Endothelial cell of umbilical vein (primary cell): ENCODE measurements around the gene DGLUCY. TPM values are rescaled to one million over a fixed set of nuclear protein-coding genes. Genes with fewer than 3 reads are reported as not detected.

Experiments
- BruUV-seq: library from RNA; stranded (reverse); fragments of 400-500 nt; replicated peaks from 2 replicates; lab custom pipeline; 2021; lab: Mats Ljungman, UMichigan
- CTCF ChIA-PET: fragments of 300-600, 350-600 bp; sonication (Branson Sonifier 250); formaldehyde crosslinking; loops from one replicate; lab custom pipeline; 2021; ENCODE audit warnings: antibody characterized with exemption, inconsistent platforms; lab: Charles Lee
- POLR2A ChIA-PET: fragments of 300-600, 350-600 bp; sonication (Branson Sonifier 250); formaldehyde crosslinking; loops from one replicate; lab custom pipeline; 2021; ENCODE audit warnings: antibody characterized with exemption, inconsistent platforms; lab: Charles Lee
- DNase-seq: peaks from one replicate; pipeline ENCODE4 v3.0.0-alpha.2; 2011; ENCODE audit warnings: low read depth, low spot score
- FAIRE-seq: peaks from 2 replicates; lab custom pipeline; 2011; peaks lifted over from hg19 to GRCh38; lab: Jason Lieb, UNC
- H2AFZ ChIP-seq: 2 replicates; pipeline ENCODE4 v1.6.0; 2012; ENCODE audit warnings: low read depth, low read length, control low read depth, inconsistent platforms
- H3K27ac ChIP-seq: 2 replicates; pipeline ENCODE4 v1.5.1; 2011; ENCODE audit warnings: low read depth, mild to moderate bottlenecking, control low read depth, low read length, moderate library complexity; ENCODE audit not compliant: insufficient read depth
- H3K27me3 ChIP-seq, 2 experiments: 2 replicates each; pipeline versions ENCODE4 v1.6.0 to v1.6.1; 2011; ENCODE audit warnings: low read length in 2 of 2, mixed read lengths in 1 of 2; ENCODE audit not compliant: control insufficient read depth in 2 of 2, insufficient read depth in 2 of 2
- H3K36me3 ChIP-seq, 2 experiments: 2 replicates in 1 of 2; 3 replicates in 1 of 2; pipeline ENCODE4 v1.5.1; 2011; ENCODE audit warnings: low read length in 2 of 2, mild to moderate bottlenecking in 1 of 2, moderate library complexity in 1 of 2; ENCODE audit not compliant: control insufficient read depth in 2 of 2, insufficient read depth in 2 of 2; ENCODE audit errors: extremely low read depth in 1 of 2
- H3K4me1 ChIP-seq: 3 replicates; pipeline ENCODE4 v1.5.1; 2011; ENCODE audit warnings: mild to moderate bottlenecking, low read length; ENCODE audit not compliant: control insufficient read depth, insufficient read depth; ENCODE audit errors: extremely low read depth
- H3K4me2 ChIP-seq: 2 replicates; pipeline ENCODE4 v1.6.1; 2011; ENCODE audit warnings: low read length, control low read depth, mixed read lengths; ENCODE audit not compliant: insufficient read depth
- H3K4me3 ChIP-seq, 3 experiments: fragments of 200-600 bp in 1 of 3; sonication (generic), shearing (Covaris generic) in 1 of 3; replicated peaks in 1 of 3; 2 replicates each; pipeline ENCODE4 v1.5.1; 2011 to 2016; ENCODE audit warnings: control low read depth in 3 of 3, low read length in 3 of 3, mild to moderate bottlenecking in 2 of 3, inconsistent platforms in 1 of 3, low read depth in 1 of 3, moderate library complexity in 1 of 3; ENCODE audit not compliant: insufficient read depth in 1 of 3
- H3K79me2 ChIP-seq: 2 replicates; pipeline ENCODE4 v1.6.0; 2012; ENCODE audit warnings: low read length, inconsistent platforms; ENCODE audit not compliant: control insufficient read depth, insufficient read depth
- H3K9ac ChIP-seq: replicated peaks from 2 replicates; pipeline ENCODE3; 2011; ENCODE audit warnings: low read length, control low read depth; ENCODE audit not compliant: insufficient read depth; ENCODE audit errors: extremely low read depth
- H3K9me1 ChIP-seq: replicated peaks from 3 replicates; pipeline ENCODE4 v1.6.0; 2011; ENCODE audit warnings: mild to moderate bottlenecking, low read length; ENCODE audit not compliant: control insufficient read depth, insufficient read depth; ENCODE audit errors: extremely low read depth
- H3K9me3 ChIP-seq: replicated peaks from 2 replicates; pipeline ENCODE4 v1.5.1; 2012; ENCODE audit warnings: low read length, inconsistent platforms; ENCODE audit not compliant: control insufficient read depth, insufficient read depth
- H4K20me1 ChIP-seq: replicated peaks from 2 replicates; pipeline ENCODE3; 2011; ENCODE audit warnings: mild to moderate bottlenecking, low read length; ENCODE audit not compliant: control insufficient read depth, insufficient read depth; ENCODE audit errors: extremely low read depth
- CTCF ChIP-seq, 2 donors: IDR thresholded peaks; 1 replicate in 1 of 2; 2 replicates in 1 of 2; pipeline ENCODE4 v1.5.1; 2011; ENCODE audit warnings: low read length in 2 of 2, mild to moderate bottlenecking in 2 of 2, moderate library complexity in 2 of 2, control low read depth in 1 of 2, inconsistent platforms in 1 of 2, low read depth in 1 of 2; ENCODE audit not compliant: insufficient read depth in 1 of 2; ENCODE audit errors: extremely low read depth in 1 of 2
- EZH2 ChIP-seq: IDR thresholded peaks from 2 replicates; pipeline ENCODE4 v1.6.1; 2012; ENCODE audit warnings: borderline replicate concordance, low read depth, mild to moderate bottlenecking, moderate library complexity, low read length, inconsistent platforms; ENCODE audit not compliant: severe bottlenecking
- FOS ChIP-seq: IDR thresholded peaks from 2 replicates; pipeline ENCODE4 v1.6.1; 2011; ENCODE audit warnings: mild to moderate bottlenecking, low read length, moderate library complexity, borderline replicate concordance; ENCODE audit not compliant: insufficient read depth
- GATA2 ChIP-seq: IDR thresholded peaks from 2 replicates; pipeline ENCODE4 v1.7.0; 2011; ENCODE audit warnings: low read depth, mild to moderate bottlenecking, moderate library complexity, mixed read lengths, low read length; ENCODE audit not compliant: insufficient read length, insufficient read depth
- JUN ChIP-seq: IDR thresholded peaks from 2 replicates; pipeline ENCODE4 v1.6.1; 2011; ENCODE audit warnings: borderline replicate concordance, low read depth; ENCODE audit not compliant: insufficient read length, insufficient read depth
- MAX ChIP-seq: IDR thresholded peaks from 2 replicates; pipeline ENCODE4 v1.6.1; 2011; ENCODE audit not compliant: insufficient read depth, insufficient read length
- MYC ChIP-seq: IDR thresholded peaks from one replicate; pipeline ENCODE4 v1.6.1; 2011; ENCODE audit warnings: mild to moderate bottlenecking, low read depth, low read length
- POLR2A ChIP-seq: IDR thresholded peaks from 2 replicates; pipeline ENCODE4 v1.6.1; 2012; ENCODE audit warnings: low read depth, mild to moderate bottlenecking, control low read depth, low read length
- POLR2AphosphoS5 ChIP-seq: IDR thresholded peaks from 2 replicates; pipeline ENCODE4 v1.6.1; 2012; ENCODE audit warnings: low read depth, mild to moderate bottlenecking, control low read depth, low read length, moderate library complexity; ENCODE audit not compliant: insufficient read depth
- dilution Hi-C: fragments of 300-500 bp; cut with MboI; formaldehyde crosslinking; loops from one replicate; pipeline ENCODE4 v1.15.0; 2019; ENCODE audit warnings: low sequenced_read_pairs; ENCODE audit not compliant: extremely low pct_ligation_motif_present
- intact Hi-C: fragments of 100-400 bp; cut with micrococcal nuclease; formaldehyde crosslinking; loops from one replicate; pipeline ENCODE4 v1.10.0; 2022
- polyA plus RNA-seq, 4 experiments: library from polyadenylated mRNA; depleted of rRNA in 3 of 4; stranded (reverse) in 3 of 4; unstranded in 1 of 4; fragments of >200 nt; gene quantifications; 2 replicates each; pipeline versions ENCODE4 v1.2.1 to v1.2.3, GENCODE V29; 2011 to 2012; ENCODE audit warnings: missing spikeins in 1 of 4
- total RNA-seq: library from RNA; stranded (reverse); gene quantifications from 2 replicates; pipeline ENCODE4 v1.2.3, GENCODE V29; 2021

DGLUCY gene
- total and polyA plus RNA-seq, 2 donors (not counting 3 experiments of a cell fraction or from before 2014, with no cell fraction given): 40.9 to 65.6 TPM

GRCh38 chr14:91244501-91244901 lies 130.6 kb downstream of the DGLUCY start, which contains the start of gene GPR68:
TSS of gene GPR68 (minus strand) at chr14:91244704. CDS start at chr14:91235050, 9,654 bp downstream.
- DNase-seq (no peak), FAIRE-seq (no peak)
- BruUV-seq: no TSS peak
- H3K9me1 ChIP-seq: no peaks in the 10 kb centered on the region
- H3K9ac ChIP-seq: peak within 1 kb of the TSS; percentile 6
- TF ChIP-seq MAX: no peak
- TF ChIP-seq JUN: no peak
- TF ChIP-seq FOS: no peak
- TF ChIP-seq POLR2AphosphoS5: no peak
- no peak for TF ChIP-seq POLR2A
- TF ChIP-seq EZH2: no peak
- no peaks in the 10 kb centered on the region for H3K27me3 ChIP-seq
- dilution Hi-C loops: no loop called here
- intact Hi-C loops: no loop called here
- peak within 1 kb of the TSS; percentile 17 for H2AFZ ChIP-seq
- H3K9me3 ChIP-seq: no peaks in the 10 kb centered on the region
- no peaks in the 10 kb centered on the region for H4K20me1 ChIP-seq
- CTCF ChIA-PET: interaction anchor here (0.6 to 2.5 kb wide), 8 partner anchors 8 to 71 kb away, joined by 3 to 30 read pairs (median 3); no protein-coding TSS in a partner anchor
- H3K27ac ChIP-seq: peak within 1 kb of the TSS; percentile 51
- H3K79me2 ChIP-seq: no peaks in the 10 kb centered on the region
- POLR2A ChIA-PET: interaction anchor here (1.1 kb wide), 1 partner anchor 8 kb away, joined by 5 read pairs; no protein-coding TSS in a partner anchor
- peak within 1 kb of the TSS; percentile 28 for H3K4me2 ChIP-seq
- no peak within 1 kb of the TSS for H3K4me3 ChIP-seq
- H3K36me3 ChIP-seq: no peaks in the 10 kb centered on the region
- peaks cover 19% of the 10 kb centered on the region for H3K4me1 ChIP-seq

DNA sequence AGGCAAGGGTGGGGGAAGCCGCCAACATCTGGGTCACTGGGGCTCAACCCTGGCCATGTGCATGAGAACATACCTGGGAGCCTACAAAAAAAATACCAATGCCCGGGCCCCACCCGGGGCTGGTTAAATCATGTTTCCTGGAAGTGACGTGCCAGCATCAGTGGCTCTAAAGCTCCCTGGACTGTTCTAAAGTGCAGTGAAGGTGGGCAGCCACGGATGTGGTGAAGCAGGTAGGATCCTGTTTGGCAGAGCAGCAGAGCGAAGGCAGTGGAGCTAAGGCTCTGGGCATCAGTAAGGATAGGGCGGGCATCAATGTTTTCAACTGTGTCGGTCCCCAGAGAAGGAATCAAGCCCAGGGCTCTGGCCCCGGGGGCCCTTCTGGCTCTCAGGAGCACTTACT lies 131.2 kb downstream of the DGLUCY start:
- no peaks in the 10 kb centered on the region for H3K9me1 ChIP-seq
- dilution Hi-C loops (no loop called here), intact Hi-C loops (no loop called here)
- H3K9ac ChIP-seq: no peak overlapping the region
- no peaks in the 10 kb centered on the region for H3K9me3 ChIP-seq
- FAIRE-seq (no peak), DNase-seq (no peak)
- H3K36me3 ChIP-seq: no peaks in the 10 kb centered on the region
- H4K20me1 ChIP-seq: no peaks in the 10 kb centered on the region
- no peaks in the 10 kb centered on the region for H3K79me2 ChIP-seq
- H3K4me2 ChIP-seq: no peak overlapping the region
- peaks cover 19% of the 10 kb centered on the region for H3K4me1 ChIP-seq
- H2AFZ ChIP-seq: no peak overlapping the region
- no peaks in the 10 kb centered on the region for H3K27me3 ChIP-seq
- no peak overlapping the region for H3K27ac ChIP-seq
- ChIA-PET CTCF (interaction anchor here (1.0 to 2.5 kb wide), 3 partner anchors 13 to 68 kb away, joined by 3 to 30 read pairs (median 3); no protein-coding TSS in a partner anchor), POLR2A (no interaction called here)
- no TSS peak for BruUV-seq
- no peak overlapping the region for H3K4me3 ChIP-seq
- TF ChIP-seq EZH2 (no peak), MAX (no peak), POLR2A (no peak), JUN (no peak), POLR2AphosphoS5 (no peak), FOS (no peak), GATA2 (no peak), MYC (no peak), CTCF (IDR thresholded peaks at IDR 0.05; ENCODE audit: extremely low read depth in 1 of 2, insufficient read depth in 1 of 2, low read depth in 1 of 2, low read length in 2 of 2) (no peak)
